ENCODE results near the gene PRIMA1.
"Not testable (repeated sequence)": the region's sequence is repeated elsewhere in the genome, so short reads cannot be mapped to it uniquely, and the experiment has no call there.

The PRIMA1 gene, protein sequence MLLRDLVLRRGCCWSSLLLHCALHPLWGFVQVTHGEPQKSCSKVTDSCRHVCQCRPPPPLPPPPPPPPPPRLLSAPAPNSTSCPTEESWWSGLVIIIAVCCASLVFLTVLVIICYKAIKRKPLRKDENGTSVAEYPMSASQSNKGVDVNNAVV

DNA sequence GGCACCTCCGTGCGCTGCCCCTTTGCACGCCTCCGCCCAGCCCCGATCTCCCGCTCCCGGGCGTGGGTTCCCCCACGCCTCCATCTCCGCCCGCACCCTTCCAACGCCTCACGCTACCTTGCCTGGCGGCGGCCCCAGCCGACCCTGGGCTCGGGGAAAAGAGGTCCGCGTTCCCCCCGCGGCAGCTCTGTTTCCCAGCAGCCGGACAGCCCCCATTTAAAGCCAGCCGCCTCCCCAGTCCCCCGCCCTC lies at the start of gene PRIMA1:
Gene PRIMA1, minus strand, starts transcription at position 193 of the 250 bp plus-strand sequence. CDS start 767 bp downstream, outside the sequence.
- no peak for DNase-seq (ENCODE audit: low spot score)

DNA sequence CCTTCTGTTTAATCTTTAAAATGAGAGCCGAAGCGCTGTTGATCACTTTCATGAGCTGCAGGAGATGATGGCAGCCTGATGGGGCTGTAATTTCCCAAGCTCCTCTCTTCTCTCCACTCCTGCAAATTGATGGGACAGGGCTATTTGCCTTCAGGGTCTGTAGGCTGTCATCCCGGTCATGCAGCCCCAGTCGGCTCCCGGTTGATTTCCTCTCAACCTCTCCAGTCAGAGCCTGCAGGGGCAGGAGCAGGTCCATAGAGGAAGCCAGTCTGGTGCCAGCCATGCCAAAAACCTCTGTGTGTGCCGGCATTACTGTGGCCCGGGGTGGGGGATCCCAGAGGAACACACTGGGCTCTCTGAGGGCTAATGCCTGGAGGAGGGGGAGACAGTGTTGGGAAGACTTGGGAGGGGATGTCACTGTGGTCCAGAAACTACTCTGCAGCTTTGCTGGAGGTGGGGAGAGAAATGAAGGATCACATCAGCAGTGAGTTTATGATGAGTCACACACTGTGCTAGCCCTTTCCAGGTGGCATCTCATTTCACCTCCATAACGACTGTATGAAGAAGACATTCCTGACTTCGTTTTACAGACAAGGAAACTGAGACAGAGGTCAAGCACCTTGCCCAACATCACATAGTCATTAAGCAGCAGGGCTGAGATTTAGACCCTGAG lies 46.5 kb upstream of the PRIMA1 start:
- no peak for DNase-seq (ENCODE audit: low spot score)

DNA sequence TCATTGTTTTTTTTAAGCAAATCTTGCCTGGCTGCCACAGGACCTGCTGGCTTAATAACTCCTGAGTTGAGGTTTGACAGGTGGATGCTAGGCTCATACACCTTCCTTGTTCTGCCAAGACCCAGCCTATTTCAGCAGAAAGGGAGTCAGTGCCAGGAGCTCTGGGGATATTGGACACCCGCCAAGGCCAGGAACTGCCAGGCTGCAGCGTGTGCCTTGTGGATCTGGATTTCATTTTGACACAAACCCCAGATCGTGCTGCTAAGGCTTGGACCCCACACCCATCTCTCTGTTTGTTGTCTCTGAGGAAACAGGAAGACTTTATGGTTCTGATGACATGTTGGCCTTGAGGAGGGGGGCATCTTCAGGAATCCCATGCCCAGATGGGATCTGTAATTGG lies 44.4 kb upstream of the PRIMA1 start:
- DNase-seq (ENCODE audit: low spot score), result peak; percentile 17

DNA sequence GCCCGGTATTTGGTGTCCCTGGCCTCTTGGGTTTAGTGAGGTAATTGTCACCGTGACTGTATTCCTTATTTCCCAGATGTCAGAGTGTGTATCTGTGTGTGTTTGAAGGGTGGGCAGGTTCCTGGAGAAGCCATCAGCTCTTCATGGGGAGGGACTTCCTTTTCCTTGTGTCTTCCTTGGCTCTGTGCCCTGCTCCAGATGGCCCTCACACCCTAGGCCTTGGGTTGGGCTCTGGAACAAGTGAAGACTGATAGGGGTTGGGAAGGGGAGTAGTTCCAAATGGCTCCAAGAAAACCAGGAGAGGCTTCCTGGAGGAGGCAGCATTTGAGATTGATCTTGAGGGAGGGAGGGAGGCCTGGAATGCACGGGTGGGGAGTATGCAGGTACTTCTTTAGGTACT lies 43.8 kb upstream of the PRIMA1 start:
- no peak for DNase-seq (ENCODE audit: low spot score)

DNA sequence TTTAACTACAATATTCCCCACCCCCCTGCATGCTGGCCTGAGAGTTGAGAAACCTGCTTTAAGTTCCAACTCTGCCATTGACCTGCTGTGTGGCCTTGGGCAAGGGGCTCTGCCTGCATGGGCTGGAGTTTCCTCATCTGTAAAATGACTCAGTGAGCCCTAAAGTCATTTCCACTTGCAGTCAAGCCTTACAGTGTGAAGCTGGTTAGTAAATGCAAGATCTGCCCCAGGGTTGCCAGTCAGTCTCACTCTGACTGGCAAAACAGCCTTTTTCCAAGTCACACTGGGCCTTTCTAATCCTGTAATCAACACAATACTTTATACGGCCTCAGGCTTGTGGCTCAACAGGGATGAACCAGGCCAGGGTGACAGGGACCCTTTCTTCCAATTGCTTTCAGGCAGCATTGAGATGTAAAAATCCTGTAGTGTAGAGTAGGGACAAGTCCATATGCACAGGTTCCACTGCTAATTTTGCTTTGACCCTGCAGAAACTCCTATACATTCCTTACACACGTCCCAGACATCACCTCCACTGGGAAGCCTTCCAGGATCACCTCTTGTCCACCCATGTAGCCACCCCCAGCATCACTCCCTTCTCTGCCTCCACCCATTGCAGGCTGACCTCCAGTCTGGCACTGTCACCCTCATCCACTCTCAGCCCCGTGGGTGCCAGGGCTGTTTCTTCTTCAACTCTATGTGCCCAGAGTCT lies 42.6 kb upstream of the PRIMA1 start:
- DNase-seq (ENCODE audit: low spot score), result no peak

DNA sequence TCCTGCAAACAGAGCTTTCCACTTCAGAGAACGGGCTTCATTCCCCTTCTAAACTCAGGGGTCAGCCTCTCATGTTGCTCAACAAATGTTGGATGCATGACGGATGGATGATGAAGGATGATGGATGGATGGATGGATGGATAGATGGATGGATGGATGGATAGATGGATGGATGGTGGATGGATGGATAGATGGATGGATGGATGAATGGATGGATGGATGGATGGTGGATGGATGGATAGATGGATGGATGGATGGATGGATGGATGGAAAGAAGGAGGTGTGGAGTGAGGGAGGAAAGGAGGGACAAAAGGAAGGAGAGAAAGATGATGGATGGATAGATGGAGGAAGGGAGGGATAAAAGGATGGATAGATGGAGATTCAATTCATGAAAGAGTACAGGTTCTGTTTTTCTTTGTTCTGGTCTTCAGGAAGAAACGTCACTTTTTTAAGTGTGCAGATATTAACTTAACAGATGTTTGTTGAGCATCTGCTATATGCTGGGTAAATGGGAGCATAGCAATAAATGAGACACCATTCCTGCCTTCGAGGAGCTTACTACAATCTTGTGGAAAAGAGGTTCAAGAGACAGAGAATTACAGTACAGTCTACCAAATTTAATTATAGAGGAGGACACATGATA lies 41.7 kb upstream of the PRIMA1 start:
- DNase-seq (ENCODE audit: low spot score), result no peak

DNA sequence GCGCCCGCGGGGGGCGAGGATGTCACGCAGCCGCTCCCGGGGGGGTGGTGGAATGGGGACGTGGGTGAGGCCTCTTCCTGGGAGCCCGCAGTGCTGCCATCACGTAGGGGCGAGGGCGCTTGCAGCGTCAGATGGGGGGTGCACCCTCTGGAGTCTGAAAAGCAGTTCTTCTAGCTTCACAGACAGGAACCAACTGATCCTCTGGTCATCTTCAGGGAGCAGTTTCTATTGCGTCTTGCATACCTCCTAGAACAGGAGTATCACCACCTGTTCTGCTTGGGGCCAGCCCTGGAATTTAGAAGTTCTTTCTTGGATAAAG lies 36.9 kb upstream of the PRIMA1 start:
- DNase-seq (ENCODE audit: low spot score), result no peak

DNA sequence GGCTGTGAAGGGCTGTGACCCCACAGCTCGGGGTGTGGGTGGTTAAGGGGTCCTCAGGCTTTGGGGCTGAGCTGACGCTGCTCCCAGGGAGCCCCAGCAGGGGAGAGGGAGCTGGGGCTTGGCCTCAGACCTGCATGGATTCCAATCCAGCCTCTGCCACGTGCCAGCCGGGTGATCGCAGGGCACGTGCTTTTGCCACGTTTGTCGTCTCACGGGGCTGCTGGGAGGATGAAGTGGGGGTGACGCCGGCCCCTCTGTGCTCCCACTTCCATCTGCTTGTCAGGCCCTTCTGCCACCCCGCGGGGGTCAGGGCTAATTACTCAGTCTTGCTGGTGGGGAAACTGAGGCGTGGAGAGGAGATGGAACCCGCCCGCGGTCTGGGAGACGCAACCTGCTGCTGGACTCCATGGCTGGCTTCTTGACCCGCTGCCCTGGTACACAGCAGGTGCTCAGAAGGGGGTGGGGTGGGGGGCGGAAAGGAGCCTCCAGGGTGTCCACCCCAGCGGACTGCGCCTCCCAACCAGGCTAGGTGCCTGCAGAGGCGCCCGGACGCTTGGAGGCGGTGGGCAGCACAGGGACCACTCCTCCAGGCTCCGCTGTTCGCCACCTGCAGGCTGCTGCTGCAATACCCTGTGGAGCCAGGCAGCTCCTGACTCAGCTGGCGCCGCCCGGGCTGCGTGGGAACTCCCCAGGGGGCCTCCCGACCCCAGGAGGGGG lies 36.4 kb upstream of the PRIMA1 start:
- DNase-seq (ENCODE audit: low spot score), result no peak

DNA sequence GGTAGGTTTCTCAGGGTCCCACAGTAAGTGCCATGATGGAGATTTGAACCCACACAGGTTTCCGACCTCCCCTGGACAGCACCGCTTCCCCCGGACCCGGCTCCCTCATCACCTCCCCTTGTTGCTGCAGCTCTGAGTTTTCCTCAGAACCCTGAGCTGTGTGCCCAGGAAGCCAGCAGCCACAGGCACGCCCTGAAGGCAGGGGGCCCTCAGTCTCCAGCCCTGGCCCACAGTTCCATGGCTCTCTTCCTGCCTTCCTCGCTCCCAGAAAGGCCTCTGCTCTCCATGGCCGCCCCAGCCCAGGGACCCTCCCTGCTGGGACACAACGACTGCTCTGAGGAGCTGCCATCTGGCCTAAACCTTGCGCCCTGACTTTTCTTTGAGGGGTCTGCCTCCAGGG lies 35.8 kb upstream of the PRIMA1 start:
- DNase-seq (ENCODE audit: low spot score), result no peak

DNA sequence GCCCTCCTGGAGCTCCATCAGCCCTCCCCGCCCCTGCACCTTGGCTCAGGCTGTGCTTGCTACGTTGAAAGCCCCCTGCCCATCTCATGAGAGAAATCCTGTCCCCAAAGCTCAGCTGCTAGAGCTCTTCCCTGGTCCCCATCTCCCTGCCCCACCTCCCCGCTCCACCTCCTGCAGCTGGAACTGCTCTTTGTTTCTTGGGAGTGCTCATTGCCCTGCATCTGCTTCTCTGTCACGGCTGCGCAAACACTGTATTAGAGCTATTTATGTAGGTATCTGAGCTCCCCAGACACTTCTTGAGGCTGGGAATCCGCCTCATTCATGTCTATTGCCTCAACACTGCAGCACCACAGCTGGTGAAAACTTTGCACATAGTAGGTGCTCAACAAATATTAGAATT lies 32.8 kb upstream of the PRIMA1 start:
- no peak for DNase-seq (ENCODE audit: low spot score)

DNA sequence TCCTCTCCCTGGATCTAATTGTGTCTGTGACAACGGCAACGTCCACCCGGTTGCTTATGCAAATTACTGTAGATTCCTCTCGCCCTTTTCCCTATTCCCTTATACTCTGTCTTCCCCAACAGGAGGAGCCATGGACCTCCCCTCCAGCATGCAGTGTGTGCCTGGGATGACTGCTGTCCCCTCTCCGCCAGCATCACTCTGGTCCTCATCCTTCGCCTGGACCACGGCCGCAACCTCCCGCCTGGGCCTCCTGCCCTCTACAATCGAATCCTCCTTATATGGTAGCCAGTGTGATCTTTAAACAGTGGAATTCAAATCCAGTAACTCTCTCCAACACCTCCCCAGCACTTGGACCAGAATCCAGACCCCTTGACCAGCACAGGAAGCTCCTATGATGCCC lies 30.6 kb upstream of the PRIMA1 start:
- no peak for DNase-seq (ENCODE audit: low spot score)

DNA sequence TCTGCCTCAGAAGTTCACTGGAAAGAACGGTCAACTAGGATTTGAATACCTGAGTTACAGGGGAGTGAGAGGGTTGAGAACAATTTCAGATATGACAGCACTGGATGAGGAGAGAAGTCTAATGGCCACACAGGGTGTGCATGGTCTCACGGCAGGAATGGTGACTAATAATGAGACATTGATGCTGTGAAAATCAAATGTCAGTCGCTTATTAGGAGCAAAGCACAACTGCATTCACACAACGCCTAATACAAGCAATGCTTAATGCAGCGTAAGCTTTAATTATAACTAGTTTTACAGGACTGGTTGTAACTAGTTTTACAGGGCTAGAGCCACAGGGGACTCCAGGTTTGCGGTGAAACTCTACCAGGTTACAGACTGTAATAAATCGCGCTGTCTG lies 23.4 kb upstream of the PRIMA1 start:
- no peak for DNase-seq (ENCODE audit: low spot score)

DNA sequence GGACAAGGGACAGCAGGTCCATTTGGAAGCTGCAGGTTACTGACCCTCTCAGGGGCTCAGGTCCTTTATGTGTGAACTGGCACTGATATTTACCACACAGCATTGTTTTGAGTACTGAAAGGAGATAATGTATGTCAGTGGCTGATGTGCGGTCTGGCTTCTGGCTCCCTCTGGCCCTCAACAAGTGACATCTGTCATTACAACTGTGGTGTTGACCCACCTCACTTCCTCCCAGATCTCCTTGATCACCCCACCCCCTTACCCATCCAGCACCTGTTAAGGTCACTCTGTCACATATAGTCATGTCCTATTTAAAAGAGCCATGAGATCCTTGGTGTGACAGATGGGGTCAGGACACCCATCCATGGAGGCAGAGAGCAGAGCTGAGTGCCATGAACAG lies 22.7 kb upstream of the PRIMA1 start:
- DNase-seq (ENCODE audit: low spot score), result no peak

DNA sequence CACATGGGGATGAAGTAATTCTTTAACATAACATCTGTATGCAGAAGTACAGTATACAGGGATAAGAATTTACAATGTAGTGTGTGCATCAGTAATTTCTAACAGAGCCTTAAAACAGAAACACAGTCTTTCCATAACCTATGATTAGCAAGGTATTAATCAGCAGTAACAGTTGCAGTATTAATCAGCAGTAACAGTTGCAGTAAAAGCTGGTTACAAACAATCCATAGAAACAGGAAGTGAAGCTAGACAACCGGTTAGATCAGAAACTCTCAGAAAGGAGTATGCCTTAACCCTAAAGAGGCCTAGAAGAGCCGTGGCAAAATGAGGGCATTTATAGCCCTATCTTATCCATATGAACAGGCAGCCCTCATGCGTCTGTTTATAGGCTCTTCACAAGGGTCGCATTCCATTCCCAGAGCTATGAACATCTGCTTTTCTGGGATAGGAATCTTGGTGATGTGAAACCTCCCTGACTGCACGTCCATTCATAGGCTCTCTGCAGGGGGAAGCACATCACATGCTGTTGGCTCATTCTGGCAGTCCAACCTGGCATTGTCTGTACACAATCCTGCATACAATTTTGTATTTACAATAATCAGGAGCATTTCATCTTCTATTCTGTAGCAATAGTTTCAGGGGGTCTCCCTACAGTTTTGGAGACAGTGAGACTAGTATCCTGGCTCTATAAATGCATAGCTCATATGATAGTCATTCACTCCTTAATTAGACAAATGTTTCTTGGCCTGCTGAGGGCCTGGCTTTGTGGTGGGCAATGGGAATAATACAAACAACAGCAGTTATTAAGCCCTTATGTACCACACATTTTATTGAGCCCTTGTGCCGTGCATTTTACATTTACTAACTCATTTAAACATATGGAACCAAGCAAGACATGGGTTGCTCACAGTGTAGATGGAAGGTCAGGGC lies 21.5 kb upstream of the PRIMA1 start:
- not testable (repeated sequence) for DNase-seq (ENCODE audit: low spot score)

DNA sequence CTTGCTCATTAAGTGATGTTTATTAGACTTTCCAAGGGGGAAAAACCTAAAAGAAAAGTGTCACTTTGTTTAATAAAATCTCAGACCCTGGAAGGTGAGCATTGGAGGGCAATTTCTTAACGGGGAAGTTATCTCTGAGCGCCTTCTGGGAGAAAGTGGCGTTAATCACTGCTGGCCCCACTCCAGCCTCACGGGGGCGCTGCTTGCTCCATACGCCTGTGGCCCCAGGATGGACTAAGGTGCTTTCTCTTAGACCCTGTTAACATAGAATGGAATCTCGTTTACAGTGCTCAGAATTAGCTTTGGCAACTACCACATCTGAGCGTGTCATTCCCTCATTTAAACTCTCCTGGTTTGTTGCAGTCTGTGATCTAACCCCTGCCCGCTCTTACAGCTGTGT lies 16.4 kb upstream of the PRIMA1 start:
- DNase-seq (ENCODE audit: low spot score), result no peak

DNA sequence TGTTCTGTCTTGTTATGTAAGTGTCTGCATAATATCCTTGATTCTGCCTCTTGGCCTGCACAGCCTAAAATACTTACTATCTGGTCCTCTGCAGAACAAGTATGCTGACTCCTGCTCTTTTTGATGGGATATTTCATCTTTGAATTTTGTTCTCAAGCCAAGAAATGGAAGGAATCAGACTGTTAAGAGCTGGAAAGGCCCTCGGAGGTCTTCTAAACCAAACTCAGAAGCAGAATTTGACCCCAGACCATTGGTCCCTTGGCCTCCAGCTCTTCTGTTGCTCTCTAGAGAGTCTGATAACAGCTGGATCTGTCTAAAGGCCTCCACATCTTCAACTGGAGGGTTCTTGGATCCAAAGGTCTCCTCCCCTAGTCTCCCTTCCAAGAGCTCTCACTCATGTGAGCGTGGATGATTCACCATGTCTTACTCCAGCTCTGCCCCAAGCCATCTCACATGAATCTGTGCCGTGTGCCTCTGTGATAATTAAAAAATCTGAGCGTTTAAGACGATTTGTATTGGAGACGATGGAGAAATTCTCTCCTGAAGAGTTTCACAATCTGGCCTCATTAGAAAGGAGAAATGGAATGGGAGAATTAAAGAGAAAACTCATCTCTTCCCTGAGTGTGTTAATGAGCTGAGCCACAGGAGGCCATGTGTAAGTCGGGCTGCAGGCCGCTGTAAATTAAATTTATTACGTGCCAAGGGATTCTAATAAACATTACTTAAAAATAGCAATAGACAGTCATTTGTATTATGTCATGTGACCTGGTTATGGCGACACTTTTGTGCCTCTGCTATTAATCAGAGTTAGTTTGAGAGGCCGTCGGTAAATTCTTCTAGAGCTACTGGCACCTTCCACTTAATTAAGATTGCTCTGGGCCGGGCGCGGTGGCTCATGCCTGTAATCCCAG lies 15.4 kb upstream of the PRIMA1 start:
- no peak for DNase-seq (ENCODE audit: low spot score)

DNA sequence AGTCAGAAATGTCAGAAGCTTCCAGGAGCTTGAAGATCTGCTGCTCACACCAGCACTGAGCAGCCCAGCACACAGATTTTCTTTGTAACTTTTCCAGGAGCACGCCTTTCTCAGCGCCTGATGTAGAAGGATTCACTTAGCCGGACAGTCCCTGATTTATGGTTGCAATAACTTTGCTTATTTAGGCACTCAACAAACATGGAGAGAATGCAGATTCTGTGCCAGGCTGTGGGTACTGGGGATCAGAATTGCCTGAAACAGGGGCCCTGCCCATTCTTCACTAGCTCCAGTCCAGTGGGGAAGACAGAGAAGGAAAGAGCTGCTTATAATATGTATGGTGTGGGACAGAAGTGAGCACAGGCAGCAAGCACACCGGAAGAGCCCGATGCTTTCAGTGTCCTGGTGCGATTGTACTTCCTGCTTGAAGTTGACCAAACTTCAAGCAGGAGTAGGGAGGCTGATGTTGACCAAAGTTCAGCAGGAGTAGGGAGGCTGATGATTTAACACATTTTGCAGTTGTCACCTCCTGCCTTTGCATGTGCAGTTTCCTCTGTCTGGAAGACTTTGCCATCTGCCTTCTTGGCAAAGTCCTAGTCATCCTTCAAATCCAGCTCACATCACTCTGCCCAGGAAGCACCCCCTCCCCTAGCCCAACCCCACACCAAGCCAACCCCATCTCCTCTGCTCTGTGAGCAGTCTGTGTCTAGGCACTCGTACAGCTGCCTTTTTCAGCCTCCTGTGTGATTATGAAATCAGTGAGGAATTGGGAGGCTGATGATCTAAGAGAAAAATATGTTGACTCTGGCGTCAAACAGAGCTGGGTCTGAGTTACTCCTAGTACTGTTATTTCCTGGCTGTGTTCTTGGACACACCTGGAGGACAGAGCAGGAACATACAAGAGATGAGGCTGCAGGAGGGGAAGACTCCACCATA lies 12.0 kb upstream of the PRIMA1 start:
- no peak for DNase-seq (ENCODE audit: low spot score)

DNA sequence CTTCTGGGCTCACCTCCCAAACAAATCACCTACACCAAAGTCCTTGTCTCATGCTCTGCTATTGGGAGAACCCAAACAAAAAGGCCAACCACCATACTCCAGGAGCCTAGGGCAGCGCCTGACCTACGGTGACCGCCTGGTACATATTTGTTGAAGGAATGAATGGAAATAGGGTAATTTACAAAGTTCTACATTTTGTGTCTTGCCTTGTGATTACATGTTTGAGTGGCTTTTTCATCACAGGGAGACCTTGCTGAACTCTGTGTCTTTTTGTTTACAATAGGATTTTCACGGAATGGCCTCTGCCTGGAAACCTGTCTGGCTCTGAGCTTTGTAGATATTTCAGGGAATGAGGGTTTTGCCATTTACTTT lies 11.3 kb upstream of the PRIMA1 start:
- DNase-seq (ENCODE audit: low spot score), result no peak

DNA sequence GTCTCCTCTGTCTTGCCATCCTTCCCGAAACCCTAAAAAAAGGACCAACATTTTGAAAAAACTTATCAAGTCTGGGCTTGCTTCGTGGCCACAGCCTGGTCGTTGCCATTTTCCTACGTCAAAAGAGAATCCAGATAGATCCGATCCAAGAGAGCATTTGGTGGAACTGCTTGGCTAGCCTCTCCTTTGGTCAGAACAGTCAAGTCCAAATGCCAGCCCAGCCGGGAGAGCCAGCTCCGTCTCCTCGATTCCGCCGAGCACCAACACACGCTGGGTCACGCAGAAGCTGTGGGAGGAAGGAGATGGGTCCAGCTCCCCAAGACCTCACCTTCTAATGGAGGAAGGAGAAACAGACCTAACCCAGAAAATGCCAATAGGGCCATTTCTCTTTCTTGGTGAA lies 9.3 kb upstream of the PRIMA1 start:
- no peak for DNase-seq (ENCODE audit: low spot score)

DNA sequence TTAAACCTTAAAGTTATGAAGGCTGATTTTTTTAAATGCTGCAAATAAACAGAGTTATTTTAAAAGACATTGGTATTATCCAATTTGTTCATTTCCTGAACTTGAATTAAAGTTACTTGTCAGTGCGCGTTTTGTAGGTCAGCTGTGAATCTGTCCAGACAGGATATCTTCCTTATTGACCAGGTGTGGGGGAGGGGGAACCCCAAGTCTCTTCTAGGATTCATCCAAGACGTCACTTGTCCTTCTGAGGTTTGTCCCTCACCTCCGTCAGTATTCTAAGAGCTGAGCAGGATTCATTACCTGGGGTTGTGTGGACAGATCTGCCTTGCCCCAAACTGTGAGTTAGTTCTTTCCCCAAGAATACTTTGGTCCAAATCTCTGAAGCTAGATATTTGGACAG lies 8.8 kb upstream of the PRIMA1 start:
- no peak for DNase-seq (ENCODE audit: low spot score)

Data from pons (tissue), 1 donor.